ENCODE results near the gene LSM7.

DNA sequence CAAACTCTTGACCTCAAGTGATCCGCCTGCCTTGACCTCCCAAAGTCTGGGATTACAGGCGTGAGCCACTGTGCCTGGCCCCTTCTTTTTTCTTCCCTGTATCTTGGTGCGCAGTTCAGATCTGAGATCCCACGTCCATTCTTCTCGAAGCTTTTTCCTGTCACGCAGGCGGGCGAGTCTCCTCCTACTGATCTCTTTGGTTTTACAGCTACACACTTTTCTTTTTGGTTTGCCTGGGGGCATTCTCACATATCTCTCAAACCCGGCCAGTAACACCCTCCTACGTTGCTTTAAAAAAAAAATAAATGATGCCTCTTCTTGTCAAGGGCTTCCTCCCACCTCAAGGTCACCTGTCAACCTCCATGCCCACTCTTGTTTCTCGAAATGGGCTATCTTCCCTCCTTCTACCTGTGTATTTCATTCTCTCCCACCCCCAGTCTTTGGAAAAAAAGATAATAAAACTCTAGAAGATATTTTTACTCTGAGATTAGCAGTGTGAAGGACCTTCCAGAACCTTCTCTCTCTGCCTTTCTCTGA, 43.8 kb upstream of the LSM7 start:
- TF ChIP-seq, protein P1, sequence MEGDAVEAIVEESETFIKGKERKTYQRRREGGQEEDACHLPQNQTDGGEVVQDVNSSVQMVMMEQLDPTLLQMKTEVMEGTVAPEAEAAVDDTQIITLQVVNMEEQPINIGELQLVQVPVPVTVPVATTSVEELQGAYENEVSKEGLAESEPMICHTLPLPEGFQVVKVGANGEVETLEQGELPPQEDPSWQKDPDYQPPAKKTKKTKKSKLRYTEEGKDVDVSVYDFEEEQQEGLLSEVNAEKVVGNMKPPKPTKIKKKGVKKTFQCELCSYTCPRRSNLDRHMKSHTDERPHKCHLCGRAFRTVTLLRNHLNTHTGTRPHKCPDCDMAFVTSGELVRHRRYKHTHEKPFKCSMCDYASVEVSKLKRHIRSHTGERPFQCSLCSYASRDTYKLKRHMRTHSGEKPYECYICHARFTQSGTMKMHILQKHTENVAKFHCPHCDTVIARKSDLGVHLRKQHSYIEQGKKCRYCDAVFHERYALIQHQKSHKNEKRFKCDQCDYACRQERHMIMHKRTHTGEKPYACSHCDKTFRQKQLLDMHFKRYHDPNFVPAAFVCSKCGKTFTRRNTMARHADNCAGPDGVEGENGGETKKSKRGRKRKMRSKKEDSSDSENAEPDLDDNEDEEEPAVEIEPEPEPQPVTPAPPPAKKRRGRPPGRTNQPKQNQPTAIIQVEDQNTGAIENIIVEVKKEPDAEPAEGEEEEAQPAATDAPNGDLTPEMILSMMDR (conservative IDR thresholded peaks at IDR 0.05; ENCODE audit: low read depth, low read length) = no peak
- no peak for TF ChIP-seq EZH2 (IDR thresholded peaks at IDR 0.05; ENCODE audit: borderline replicate concordance, low read depth, low read length, poor library complexity, severe bottlenecking)
